PC-9 (cell line): ENCODE data around the gene GBA2. TPM values are rescaled to one million over a fixed set of nuclear protein-coding genes. Genes with fewer than 3 reads are reported as not detected.

Experiments
- BruUV-seq: library from RNA; stranded (reverse); fragments of 400-500 nt; replicated peaks from 2 replicates; lab custom pipeline; 2021; lab: Mats Ljungman, UMichigan
- CTCF ChIA-PET: fragments of 300-600 bp; sonication (Branson Sonifier 250); formaldehyde crosslinking; loops from one replicate; lab custom pipeline; 2022; ENCODE audit warnings: antibody characterized with exemption; lab: Charles Lee
- POLR2A ChIA-PET: fragments of 300-600 bp; sonication (Branson Sonifier 250); formaldehyde crosslinking; loops from one replicate; lab custom pipeline; 2022; ENCODE audit warnings: antibody characterized with exemption; ENCODE audit not compliant: unreplicated experiment; lab: Charles Lee
- DNase-seq, 2 experiments: peaks; one replicate each; pipeline versions ENCODE4 v3.0.0 to v3.0.0-alpha.2; 2015 to 2022; ENCODE audit warnings: mixed read lengths in 1 of 2
- H2AFZ ChIP-seq: fragments of 200-600 bp; sonication (generic); 2 replicates; pipeline ENCODE4 v1.8.1; 2017; ENCODE audit warnings: antibody characterized with exemption
- H3F3A ChIP-seq: fragments of 200-600 bp; sonication (generic); 2 replicates; pipeline ENCODE4 v1.8.1; 2017; ENCODE audit warnings: antibody characterized with exemption, mild to moderate bottlenecking, low read depth; ENCODE audit not compliant: insufficient read depth
- H3K27ac ChIP-seq: fragments of 200-600 bp; sonication (generic); 2 replicates; pipeline ENCODE4 v1.6.1; 2016; ENCODE audit warnings: mixed run types
- H3K27me3 ChIP-seq: fragments of 200-600 bp; sonication (generic); 2 replicates; pipeline ENCODE4 v1.6.1; 2016; ENCODE audit warnings: low read depth, mixed run types; ENCODE audit not compliant: insufficient read depth
- H3K36me3 ChIP-seq: fragments of 200-600 bp; sonication (generic); 2 replicates; pipeline ENCODE4 v1.6.1; 2016; ENCODE audit warnings: low read depth, mixed run types
- H3K4me1 ChIP-seq: fragments of 200-600 bp; sonication (generic); replicated peaks from 2 replicates; pipeline ENCODE4 v1.6.1; 2016; ENCODE audit warnings: mixed run types; ENCODE audit not compliant: insufficient read depth
- H3K4me2 ChIP-seq: fragments of 200-600 bp; sonication (generic); 2 replicates; pipeline ENCODE4 v1.6.1; 2017; ENCODE audit warnings: mixed run types
- H3K4me3 ChIP-seq: fragments of 200-600 bp; sonication (generic); 2 replicates; pipeline ENCODE4 v1.6.1; 2016; ENCODE audit warnings: mixed run types
- H3K79me2 ChIP-seq: fragments of 200-600 bp; sonication (generic); 2 replicates; pipeline ENCODE4 v1.6.1; 2017; ENCODE audit warnings: low read depth, mixed run types
- H3K9me2 ChIP-seq: fragments of 200-600 bp; sonication (generic); 2 replicates; pipeline ENCODE4 v1.8.1; 2017; ENCODE audit warnings: mild to moderate bottlenecking; ENCODE audit not compliant: insufficient read depth
- H3K9me3 ChIP-seq: fragments of 200-600 bp; sonication (generic); 2 replicates; pipeline ENCODE4 v1.8.1; 2016; ENCODE audit warnings: low read depth; ENCODE audit not compliant: insufficient read depth
- H4K20me1 ChIP-seq: fragments of 200-600 bp; sonication (generic); 2 replicates; pipeline ENCODE4 v1.8.1; 2017; ENCODE audit not compliant: insufficient read depth
- CTCF ChIP-seq: fragments of 200-600 bp; sonication (generic); conservative IDR thresholded peaks from 2 replicates; pipeline ENCODE4 v1.6.1; 2017; ENCODE audit warnings: mixed run types, antibody characterized with exemption, mild to moderate bottlenecking, moderate library complexity
- EZH2 ChIP-seq: fragments of 200-600 bp; sonication (generic); IDR thresholded peaks from 2 replicates; pipeline ENCODE4 v1.8.0; 2017; ENCODE audit warnings: antibody characterized with exemption, low read depth
- intact Hi-C: fragments of 100-400 bp; cut with micrococcal nuclease; formaldehyde crosslinking; loops from one replicate; pipeline ENCODE4 v1.10.0; 2022; ENCODE audit not compliant: unreplicated experiment
- total RNA-seq: library from RNA; stranded (reverse); gene quantifications from 2 replicates; pipeline ENCODE4 v1.2.3, GENCODE V29; 2021

Gene GBA2
- total RNA-seq, 1 experiment from 2014 or later, result 29.6 TPM

- H4K20me1 ChIP-seq, result no peaks in the 10 kb centered on the region
- CTCF ChIA-PET, result interaction anchor here (0.8 to 1.1 kb wide), 2 partner anchors 15 to 48 kb away, joined by 3 to 4 read pairs; partner anchors contain the start of gene ARHGEF39
- no peak overlapping the region for H3K4me3 ChIP-seq
- H3K79me2 ChIP-seq, result no peaks in the 10 kb centered on the region
- peaks cover 21% of the 10 kb centered on the region for H3K4me1 ChIP-seq
- no peaks in the 10 kb centered on the region for H3K9me2 ChIP-seq
- POLR2A ChIA-PET, result interaction anchor here (0.6 to 1.1 kb wide), 4 partner anchors 15 to 44 kb away, joined by 3 to 24 read pairs (median 4); no protein-coding TSS in a partner anchor
- intact Hi-C loops, result no loop called here
- TF ChIP-seq EZH2 (no peak), CTCF (no peak)
- peak overlapping the region; percentile 47; the same call in 1 of the 2 replicates for H3K4me2 ChIP-seq
- no peaks in the 10 kb centered on the region for H3K9me3 ChIP-seq
- peaks cover 19% of the 10 kb centered on the region for H3F3A ChIP-seq
- H3K27ac ChIP-seq, result peak overlapping the region; percentile 65
- H3K36me3 ChIP-seq, result peaks cover 4% of the 10 kb centered on the region; the same call in 1 of the 2 replicates
- peak in 1 of 2 experiments; percentile 29 for DNase-seq
- no TSS peak for BruUV-seq
- H3K27me3 ChIP-seq, result no peaks in the 10 kb centered on the region
- H2AFZ ChIP-seq, result no peak overlapping the region
Measured at GRCh38 chr9:35712762-35713400, 36.1 kb downstream of the GBA2 start.

GRCh38 chr9:35711501-35712428 lies 37.3 kb downstream of the GBA2 start:
- no peaks in the 10 kb centered on the region for H4K20me1 ChIP-seq
- BruUV-seq, result no TSS peak
- no peak for TF ChIP-seq EZH2
- no peak; the same call in 1 of the 2 replicates for TF ChIP-seq CTCF
- H3K9me2 ChIP-seq, result no peaks in the 10 kb centered on the region
- POLR2A ChIA-PET, result interaction anchor here (0.5 to 1.1 kb wide), 7 partner anchors 12 to 45 kb away, joined by 3 to 24 read pairs (median 4); partner anchors contain the start of genes CREB3 and TLN1
- peaks cover 19% of the 10 kb centered on the region for H3F3A ChIP-seq
- CTCF ChIA-PET, result interaction anchor here (0.8 to 1.1 kb wide), 3 partner anchors 17 to 47 kb away, joined by 3 to 4 read pairs (median 3); partner anchors contain the start of gene ARHGEF39
- H3K4me1 ChIP-seq, result peaks cover 21% of the 10 kb centered on the region
- H2AFZ ChIP-seq, result no peak overlapping the region
- H3K27me3 ChIP-seq, result no peaks in the 10 kb centered on the region
- DNase-seq, result peak; percentile 86 to 92
- H3K27ac ChIP-seq, result peak overlapping the region; percentile 65
- no peaks in the 10 kb centered on the region for H3K9me3 ChIP-seq
- intact Hi-C loops, result no loop called here
- no peaks in the 10 kb centered on the region for H3K79me2 ChIP-seq
- H3K4me2 ChIP-seq, result peak overlapping the region; percentile 47
- H3K36me3 ChIP-seq, result peaks cover 4% of the 10 kb centered on the region; the same call in 1 of the 2 replicates
- H3K4me3 ChIP-seq, result no peak overlapping the region

GRCh38 chr9:35710818-35711500 lies 38.1 kb downstream of the GBA2 start:
- TF ChIP-seq EZH2 (no peak), CTCF (no peak)
- no peak overlapping the region for H3K4me2 ChIP-seq
- no peak overlapping the region for H2AFZ ChIP-seq
- no peaks in the 10 kb centered on the region for H3K79me2 ChIP-seq
- ChIA-PET CTCF (interaction anchor here (0.8 kb wide), 1 partner anchor 20 kb away, joined by 3 read pairs; no protein-coding TSS in a partner anchor), POLR2A (no interaction called here)
- H3K4me1 ChIP-seq, result peaks cover 21% of the 10 kb centered on the region
- no peaks in the 10 kb centered on the region for H3K27me3 ChIP-seq
- TSS peak; percentile 19 for BruUV-seq
- intact Hi-C loops, result no loop called here
- peaks cover 19% of the 10 kb centered on the region for H3F3A ChIP-seq
- H3K9me2 ChIP-seq, result no peaks in the 10 kb centered on the region
- DNase-seq, result no peak
- H4K20me1 ChIP-seq, result no peaks in the 10 kb centered on the region
- no peaks in the 10 kb centered on the region for H3K36me3 ChIP-seq
- no peaks in the 10 kb centered on the region for H3K9me3 ChIP-seq
- H3K27ac ChIP-seq, result peak overlapping the region; percentile 59; the same call in 1 of the 2 replicates
- no peak overlapping the region for H3K4me3 ChIP-seq
